ENCODE results near the gene SNX8.
"Not testable (repeated sequence)": the region's sequence is repeated elsewhere in the genome, so short reads cannot be mapped to it uniquely, and the experiment has no call there.

Gene SNX8

GRCh38 chr7:2290877-2291276 lies 23.4 kb downstream of the SNX8 start:
- DNase-seq (ENCODE audit: low read depth in 2 of 2): no peak

DNA sequence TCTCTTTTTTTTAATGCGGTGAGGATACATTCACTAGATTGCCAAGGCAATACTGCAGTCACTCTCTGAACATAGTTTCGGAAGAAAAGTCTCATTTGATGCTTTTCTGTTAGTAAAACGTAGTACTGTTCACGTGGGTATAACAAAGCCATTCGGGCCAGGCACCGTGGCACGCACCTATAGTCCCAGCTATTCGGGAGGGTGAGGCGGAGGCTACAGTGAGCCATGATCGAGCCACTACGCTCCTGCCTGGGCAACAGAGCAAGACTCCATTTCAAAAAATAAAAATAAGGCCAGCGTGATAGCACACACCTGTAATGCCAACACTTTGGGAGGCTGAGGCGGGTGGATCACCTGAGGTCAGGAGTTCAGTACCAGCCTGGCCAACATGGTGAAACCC lies 24.6 kb downstream of the SNX8 start:
- no peak for DNase-seq (ENCODE audit: low read depth in 2 of 2)

DNA sequence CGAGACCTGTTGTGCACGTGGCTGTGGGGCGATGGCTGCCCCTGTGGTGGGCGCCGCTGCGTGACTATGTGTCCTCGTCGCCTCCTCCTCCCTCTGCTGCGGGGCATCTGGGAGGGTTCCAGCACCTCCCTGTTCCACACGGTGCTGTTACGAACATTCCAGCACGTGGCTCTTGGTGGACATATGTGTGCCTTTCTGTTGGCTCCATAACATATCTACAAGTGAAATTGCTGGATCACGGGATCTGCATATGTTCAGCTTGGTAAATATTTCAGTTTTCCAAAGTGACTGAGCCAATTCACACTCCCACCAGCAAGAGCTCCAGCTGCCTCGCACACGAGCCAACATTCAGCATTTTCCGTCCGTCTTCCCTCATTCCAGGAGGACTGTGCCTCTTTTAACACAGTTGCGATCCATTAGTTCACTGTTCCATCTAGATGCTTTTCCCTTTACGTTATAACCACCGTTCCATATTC lies 25.1 kb downstream of the SNX8 start:
- DNase-seq (ENCODE audit: low read depth in 2 of 2): peak in 1 of 2 experiments; percentile 27

DNA sequence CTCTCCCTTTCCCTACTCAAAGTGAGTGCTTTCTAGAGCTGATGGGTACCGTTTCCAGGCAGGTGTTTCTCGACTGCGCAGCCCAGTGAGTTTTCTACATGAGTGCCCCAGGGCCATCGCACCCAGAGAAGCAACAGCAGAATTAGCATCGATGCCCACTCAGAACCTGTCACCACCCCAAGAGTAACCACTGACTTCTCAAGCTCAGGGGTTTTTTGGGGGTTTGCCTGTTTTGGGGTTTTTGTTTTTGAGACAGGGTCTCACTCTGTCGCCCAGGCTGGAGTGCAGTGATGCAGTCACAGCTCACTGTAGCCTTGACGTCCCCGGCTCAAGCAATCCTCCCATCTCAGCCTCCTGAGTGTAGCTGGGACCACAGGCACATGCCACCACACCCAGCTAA lies 25.7 kb downstream of the SNX8 start:
- DNase-seq (ENCODE audit: low read depth in 2 of 2): no peak

DNA sequence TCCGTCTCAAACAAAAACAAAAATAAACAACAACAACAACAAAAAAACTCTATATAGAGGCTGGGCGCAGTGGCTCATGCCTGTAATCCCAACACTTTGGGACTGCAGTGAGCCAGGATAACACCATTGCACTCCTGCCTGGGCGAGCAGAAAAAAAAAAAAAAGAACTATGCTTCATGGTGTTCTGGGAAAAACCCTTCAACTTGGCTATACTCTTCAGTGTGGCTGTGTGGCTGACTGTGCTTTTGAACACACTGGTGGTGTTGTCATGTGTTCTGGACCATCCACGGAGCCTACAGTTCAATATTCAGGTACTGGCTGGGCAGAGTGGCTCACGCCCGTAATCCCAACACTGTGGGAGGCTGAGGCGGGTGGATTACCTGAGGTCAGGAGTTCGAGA lies 26.5 kb downstream of the SNX8 start:
- DNase-seq (ENCODE audit: low read depth in 2 of 2): no peak

DNA sequence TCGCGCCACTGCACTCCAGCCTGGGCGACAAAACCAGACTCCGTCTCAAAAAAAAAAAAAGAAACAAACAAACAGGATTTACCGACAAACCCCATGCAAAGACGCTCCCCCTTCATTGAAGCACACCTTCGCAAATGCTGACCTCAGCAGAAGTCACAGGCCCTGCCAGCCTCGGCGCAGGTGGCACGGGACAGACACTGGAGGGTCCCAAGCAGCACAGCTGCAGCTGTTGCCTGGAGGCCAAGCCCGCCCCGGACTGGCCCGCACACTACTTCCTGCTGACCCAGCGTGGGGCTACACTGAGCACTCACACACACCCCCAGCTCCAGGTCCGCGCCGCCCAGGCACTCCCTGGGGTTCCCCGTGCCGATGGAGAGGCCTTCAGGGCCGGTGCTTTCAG lies 31.2 kb downstream of the SNX8 start:
- DNase-seq (ENCODE audit: low read depth in 2 of 2): no peak

- no peak for DNase-seq (ENCODE audit: low read depth in 2 of 2)
Measured at GRCh38 chr7:2282185-2282751, 32.0 kb downstream of the SNX8 start.

DNA sequence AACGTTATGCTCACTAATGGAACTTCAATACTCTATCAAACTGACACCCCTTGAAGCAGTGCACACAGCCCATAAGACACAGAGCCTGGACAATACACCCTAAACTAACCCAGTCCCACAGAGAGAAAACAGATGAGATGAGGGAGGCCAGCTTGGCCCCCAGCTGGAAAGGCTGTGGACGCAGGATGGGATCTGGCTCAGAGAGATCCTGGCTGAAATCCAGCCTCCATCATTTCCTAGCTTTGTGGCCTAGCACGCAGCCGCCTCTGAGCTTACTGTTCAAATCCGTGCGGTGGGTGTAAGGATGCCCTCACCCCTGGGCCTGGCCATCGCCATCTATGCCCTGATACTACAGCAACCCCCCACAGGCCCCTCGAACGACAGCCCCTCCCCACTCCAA lies 32.7 kb downstream of the SNX8 start:
- no peak for DNase-seq (ENCODE audit: low read depth in 2 of 2)

- DNase-seq (ENCODE audit: low read depth in 2 of 2): no peak
Measured at GRCh38 chr7:2280424-2280823, 33.8 kb downstream of the SNX8 start.

DNA sequence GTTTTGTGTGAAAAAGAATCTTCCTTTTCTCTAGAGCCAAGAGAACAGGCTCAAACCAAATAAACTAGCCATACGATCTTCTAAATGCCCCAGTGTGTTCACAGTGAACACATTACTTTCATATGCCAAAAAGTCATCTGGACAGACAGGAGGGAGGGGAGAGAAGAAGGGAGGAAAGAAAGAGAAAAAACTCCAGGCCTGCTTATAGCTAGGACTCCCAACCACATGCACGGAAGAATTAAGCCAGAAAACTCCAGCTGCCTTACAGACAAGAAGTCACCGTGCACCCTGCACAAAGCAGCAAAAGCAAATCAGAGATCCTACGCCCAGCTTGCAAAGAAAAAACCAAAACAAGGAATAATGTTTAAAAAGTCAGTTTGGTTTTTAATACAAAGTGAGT lies 34.3 kb downstream of the SNX8 start:
- DNase-seq (ENCODE audit: low read depth in 2 of 2): no peak

DNA sequence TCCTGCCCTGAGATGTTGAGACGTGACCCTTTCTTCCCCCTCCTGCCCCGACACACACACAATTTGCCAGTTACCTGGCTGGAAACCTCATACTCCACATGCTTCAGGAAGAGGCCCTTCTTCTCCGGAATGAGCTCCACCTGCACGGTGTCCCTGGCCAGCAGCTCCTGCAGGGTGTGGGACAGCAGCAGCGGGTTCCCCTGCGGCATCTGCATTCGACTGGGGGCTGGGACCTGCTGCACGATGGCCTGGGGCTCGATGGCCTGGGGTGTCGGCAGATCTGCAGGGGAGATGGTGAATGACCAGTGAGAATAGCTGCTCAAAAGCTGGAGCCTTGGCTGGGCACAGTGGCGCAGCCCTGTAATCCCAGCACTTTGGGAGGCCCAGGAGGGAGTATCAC lies 36.2 kb downstream of the SNX8 start:
- DNase-seq (ENCODE audit: low read depth in 2 of 2): no peak

DNA sequence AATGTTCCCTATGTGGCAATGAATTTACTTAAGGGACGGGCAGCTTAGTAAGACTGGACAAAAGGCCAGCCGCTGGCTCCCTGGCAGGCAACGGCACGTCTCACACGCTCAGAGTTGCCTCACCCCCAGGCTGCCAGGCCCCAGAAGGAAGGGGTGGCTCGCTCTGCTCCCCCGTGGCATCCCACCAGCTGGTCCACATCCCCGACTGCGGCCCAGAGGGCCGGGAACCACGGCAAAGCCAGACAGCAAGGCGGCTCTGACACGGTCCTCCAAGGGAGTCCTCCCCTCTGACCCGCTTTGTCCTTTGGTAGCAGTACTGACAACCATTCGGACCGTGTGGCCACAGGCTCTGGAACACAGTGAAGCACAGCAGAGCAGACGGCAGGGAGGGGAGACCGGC lies 38.1 kb downstream of the SNX8 start:
- DNase-seq (ENCODE audit: low read depth in 2 of 2): no peak

GRCh38 chr7:2275101-2275500 lies 39.1 kb downstream of the SNX8 start:
- no peak for DNase-seq (ENCODE audit: low read depth in 2 of 2)

GRCh38 chr7:2274666-2275065 lies 39.6 kb downstream of the SNX8 start:
- no peak for DNase-seq (ENCODE audit: low read depth in 2 of 2)

- no peak for DNase-seq (ENCODE audit: low read depth in 2 of 2)
Measured at GRCh38 chr7:2273866-2274265, 40.4 kb downstream of the SNX8 start.

DNA sequence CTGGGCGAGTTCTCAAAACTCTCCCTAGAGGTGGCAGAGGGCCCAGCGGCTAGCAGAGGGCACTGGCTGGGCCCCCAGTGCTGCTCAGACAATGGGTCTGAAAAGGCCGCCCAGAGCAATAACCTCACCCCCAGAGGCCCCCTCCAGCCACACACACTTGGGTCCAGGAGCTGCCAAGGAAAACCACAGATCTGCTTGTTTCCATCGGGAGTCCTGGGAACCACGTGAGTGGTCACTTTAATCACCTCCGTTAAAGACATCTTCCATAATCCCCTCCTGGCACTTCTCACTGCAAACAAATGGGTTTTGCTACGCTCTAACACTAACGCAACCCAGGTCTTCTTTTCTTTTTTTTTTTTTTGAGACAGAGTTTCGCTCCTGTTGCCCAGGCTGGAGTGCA lies 42.2 kb downstream of the SNX8 start:
- no peak for DNase-seq (ENCODE audit: low read depth in 2 of 2)

DNA sequence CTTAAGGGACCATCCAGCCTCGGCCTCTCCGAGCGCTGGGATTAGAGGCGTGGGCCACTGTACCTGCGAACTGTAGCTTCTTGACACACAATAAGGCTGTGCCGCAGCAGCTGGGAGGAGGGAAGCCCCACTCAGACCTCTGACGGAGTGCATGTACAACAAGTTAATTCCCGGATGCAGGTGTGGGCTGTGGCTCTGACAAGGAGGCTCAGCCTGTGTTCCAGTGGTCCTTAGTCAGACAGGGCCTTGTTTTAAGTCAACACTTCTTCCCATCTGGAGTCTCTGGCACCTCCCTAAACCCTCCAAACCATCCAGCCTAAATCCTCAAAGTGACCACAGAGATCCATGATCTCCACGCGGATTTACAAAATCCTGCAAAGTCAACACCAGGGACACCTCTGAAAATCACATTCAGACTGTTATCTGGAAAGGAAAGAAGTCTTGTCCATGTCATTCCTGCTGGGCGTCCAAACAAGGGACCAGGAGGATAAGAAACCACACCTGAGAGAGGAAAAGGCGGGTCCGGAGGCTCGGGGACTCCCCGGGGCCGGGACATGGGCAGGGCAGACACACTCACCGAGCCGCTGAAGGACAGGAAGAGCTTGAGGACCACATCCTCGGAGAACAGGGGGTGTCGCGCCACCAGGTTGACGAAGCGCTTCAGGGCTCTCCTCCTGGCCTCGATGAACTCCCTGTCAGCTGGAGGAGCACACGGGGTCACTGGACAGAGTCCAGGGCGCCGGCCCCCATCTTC lies 42.8 kb downstream of the SNX8 start:
- DNase-seq (ENCODE audit: low read depth in 2 of 2): no peak

DNA sequence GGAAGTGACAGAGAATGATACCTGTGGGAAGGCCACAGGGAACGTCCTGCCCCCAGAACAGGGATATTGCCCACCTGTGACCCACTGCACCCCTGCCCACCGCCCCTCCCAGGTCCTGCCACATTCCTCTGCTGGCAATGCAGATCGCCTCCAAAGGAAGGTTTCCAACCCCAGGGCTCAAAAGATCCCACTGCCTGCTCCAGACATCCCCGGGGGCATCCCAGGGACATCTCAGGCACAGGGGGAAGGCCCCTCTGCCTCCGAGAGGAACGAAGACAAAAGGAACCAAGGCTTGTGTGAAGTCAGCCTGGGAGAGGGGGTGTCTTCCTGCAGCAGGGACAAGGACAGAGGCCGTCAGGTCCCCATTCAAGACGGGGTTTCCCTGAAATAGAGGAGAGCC lies 43.7 kb downstream of the SNX8 start:
- DNase-seq (ENCODE audit: low read depth in 2 of 2): no peak

GRCh38 chr7:2269991-2270460 lies 44.2 kb downstream of the SNX8 start:
- no peak for DNase-seq (ENCODE audit: low read depth in 2 of 2)

DNA sequence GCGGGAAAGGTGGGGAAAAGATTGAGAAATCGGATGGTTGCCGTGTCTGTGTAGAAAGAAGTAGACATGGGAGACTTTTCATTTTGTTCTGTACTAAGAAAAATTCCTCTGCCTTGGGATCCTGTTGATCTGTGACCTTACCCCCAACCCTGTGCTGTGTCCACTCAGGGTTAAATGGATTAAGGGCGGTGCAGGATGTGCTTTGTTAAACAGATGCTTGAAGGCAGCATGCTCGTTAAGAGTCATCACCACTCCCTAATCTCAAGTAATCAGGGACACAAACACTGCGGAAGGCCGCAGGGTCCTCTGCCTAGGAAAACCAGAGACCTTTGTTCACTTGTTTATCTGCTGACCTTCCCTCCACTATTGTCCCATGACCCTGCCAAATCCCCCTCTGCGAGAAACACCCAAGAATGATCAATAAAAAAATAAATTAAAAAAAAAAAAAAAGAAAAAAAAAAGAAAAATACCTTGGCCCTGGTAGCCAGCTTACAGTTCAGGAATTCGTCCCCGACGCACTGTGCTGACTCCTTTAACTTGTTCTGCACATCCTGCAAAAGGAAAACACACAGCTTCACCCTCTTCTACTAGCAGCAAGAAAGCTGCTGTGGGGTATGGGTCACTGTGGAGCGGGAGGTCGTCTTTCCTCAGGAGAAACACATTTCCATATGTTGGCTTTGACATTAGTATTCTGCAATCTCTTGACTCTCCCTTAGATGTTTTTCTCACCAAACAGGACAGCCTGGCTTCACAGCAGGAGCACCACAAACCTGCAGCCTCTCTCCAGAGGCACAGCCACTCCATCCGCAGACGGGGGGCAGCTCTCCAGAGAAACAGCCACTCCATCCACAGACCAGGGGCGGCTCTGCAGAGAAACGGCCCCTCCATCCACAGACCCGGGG lies 44.9 kb downstream of the SNX8 start:
- not testable (repeated sequence) for DNase-seq (ENCODE audit: low read depth in 2 of 2)

DNA sequence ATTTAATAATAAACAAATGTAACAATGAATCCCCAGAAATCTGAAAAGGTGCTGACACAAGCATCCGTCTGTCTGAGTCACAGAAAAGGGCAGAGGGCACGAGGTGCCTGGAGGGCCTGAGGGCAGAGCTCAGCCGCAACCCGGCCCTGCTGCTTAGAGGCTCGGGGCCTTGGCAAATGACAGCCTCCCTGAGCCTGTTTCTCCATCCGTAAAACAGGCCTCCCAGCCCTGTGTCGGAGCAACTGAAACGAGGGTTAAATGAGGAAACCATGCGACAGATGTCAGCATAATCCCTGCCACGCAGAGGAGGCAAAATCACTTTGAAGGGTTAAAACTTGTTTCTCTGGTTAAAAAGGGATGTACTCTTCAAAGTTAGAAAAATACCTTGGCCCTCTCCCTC lies 47.3 kb downstream of the SNX8 start:
- DNase-seq (ENCODE audit: low read depth in 2 of 2): no peak

DNA sequence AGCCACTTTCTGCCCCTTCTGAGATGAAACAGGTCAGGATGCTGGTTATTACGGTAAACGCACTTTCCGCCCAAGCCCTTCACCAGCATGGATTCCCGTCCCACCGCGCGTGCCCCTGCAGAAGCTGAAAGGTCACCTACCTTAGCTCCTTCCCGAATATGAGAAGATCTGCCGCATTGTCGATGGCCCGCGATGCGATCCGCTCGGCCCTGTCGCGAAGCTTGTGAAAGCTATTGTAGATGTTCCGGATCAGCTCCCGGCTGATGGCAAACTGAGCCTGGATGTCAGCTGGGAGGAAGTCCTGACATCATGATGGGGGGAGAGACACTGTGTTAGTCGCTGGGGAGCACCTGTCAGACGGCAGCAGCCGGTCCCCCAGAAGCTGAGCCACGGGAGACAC lies 50.1 kb downstream of the SNX8 start:
- no peak for DNase-seq (ENCODE audit: low read depth in 2 of 2)

GRCh38 chr7:2263176-2263575 lies 51.1 kb downstream of the SNX8 start:
- no peak for DNase-seq (ENCODE audit: low read depth in 2 of 2)

Measured in fibroblast of skin of left biceps (primary cell).